ENCODE measurements around the gene ZNF212.

ZNF212 gene

DNA sequence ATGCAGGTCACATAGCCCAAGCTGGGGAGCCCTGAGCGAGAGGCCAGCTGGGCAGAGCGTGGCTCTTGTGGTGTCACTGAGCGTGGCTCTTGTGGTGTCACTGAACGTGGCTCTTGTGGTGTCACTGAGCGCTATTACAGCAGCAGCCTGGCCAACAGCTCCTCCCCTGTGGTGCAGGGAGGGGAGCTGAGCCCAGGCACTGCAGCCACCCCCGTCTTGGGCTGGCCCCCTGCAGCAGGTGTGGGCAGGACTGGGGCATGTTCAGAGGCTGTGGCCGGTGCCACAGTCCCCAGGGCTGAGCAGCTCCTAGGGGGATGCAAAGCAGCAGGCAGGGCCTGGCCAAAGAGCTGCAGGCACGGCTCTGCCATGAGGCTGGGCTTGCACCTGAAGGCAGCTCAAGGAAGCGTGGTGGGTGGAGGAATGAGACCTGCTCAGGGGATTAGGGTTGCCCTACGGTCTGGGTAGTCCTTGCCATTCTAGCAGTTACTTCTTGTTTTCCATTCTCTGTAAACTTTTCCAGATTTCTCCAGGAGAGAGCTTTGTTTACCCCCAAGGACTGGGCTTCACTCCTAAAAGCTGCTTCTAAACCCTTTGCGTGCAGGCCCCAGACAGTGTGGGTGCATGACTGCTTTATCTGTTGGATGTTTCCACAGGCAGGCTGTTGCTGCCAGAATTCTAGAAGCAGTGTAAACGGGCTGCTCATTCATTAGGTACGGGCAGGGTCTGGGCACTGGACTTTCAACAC lies 51.8 kb downstream of the ZNF212 start:
- TF ChIP-seq CTCF (IDR thresholded peaks at IDR 0.05; ENCODE audit: extremely low read depth, insufficient read depth, missing control alignments) = no peak
- in situ Hi-C loops (cut with MboI; ENCODE audit: low pct_unique_long_range_greater_than_20kb, low sequenced_read_pairs, unreplicated experiment) = no loop called here
- DNase-seq (ENCODE audit: low spot score) = no peak

DNA sequence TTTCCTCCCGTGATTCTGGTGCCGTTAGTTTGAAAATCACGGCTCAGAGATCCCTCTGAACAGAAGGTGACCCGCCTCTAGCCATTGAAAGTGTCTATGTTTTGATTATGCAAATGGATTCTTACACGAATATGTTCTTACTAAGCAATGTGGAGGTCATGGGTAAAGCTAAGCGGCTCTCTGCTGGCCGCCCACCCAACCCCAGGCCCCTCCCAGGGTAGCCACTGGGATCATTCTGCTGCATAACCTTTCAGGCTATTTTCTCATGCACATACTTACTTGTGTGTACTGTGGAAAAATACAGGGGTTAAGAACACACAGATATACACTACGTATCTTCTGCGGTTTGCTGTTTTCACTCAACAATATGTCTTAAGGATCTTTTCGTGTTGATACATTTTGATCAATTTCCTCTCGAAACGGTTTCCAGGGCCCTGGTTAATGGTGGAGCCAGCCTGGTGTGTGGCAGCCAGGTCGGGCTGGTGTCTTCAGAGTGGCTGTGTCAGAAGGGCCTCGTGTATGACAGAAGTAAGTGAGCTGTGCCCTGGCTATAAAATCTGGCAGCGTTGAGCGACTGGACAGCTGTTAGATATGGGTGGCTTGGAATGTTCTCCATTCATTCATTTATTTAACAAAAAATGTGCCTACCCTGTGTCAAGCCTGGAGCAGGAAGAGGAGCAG lies 52.5 kb downstream of the ZNF212 start:
- in situ Hi-C loops (cut with MboI; ENCODE audit: low pct_unique_long_range_greater_than_20kb, low sequenced_read_pairs, unreplicated experiment) = no loop called here
- no peak for TF ChIP-seq CTCF (IDR thresholded peaks at IDR 0.05; ENCODE audit: extremely low read depth, insufficient read depth, missing control alignments)
- DNase-seq (ENCODE audit: low spot score) = no peak

- no peak for TF ChIP-seq CTCF (IDR thresholded peaks at IDR 0.05; ENCODE audit: extremely low read depth, insufficient read depth, missing control alignments)
- in situ Hi-C loops (cut with MboI; ENCODE audit: low pct_unique_long_range_greater_than_20kb, low sequenced_read_pairs, unreplicated experiment) = no loop called here
- DNase-seq (ENCODE audit: low spot score) = no peak
Measured at GRCh38 chr7:149292462-149292823, 53.0 kb downstream of the ZNF212 start.

GRCh38 chr7:149293338-149293737 lies 53.9 kb downstream of the ZNF212 start:
- in situ Hi-C loops (cut with MboI; ENCODE audit: low pct_unique_long_range_greater_than_20kb, low sequenced_read_pairs, unreplicated experiment) = no loop called here
- no peak for DNase-seq (ENCODE audit: low spot score)
- no peak for TF ChIP-seq CTCF (IDR thresholded peaks at IDR 0.05; ENCODE audit: extremely low read depth, insufficient read depth, missing control alignments)

- TF ChIP-seq CTCF (IDR thresholded peaks at IDR 0.05; ENCODE audit: extremely low read depth, insufficient read depth, missing control alignments) = no peak
- in situ Hi-C loops (cut with MboI; ENCODE audit: low pct_unique_long_range_greater_than_20kb, low sequenced_read_pairs, unreplicated experiment) = no loop called here
- no peak for DNase-seq (ENCODE audit: low spot score)
Measured at GRCh38 chr7:149293946-149294633, 54.6 kb downstream of the ZNF212 start.

- in situ Hi-C loops (cut with MboI; ENCODE audit: low pct_unique_long_range_greater_than_20kb, low sequenced_read_pairs, unreplicated experiment) = no loop called here
- TF ChIP-seq CTCF (IDR thresholded peaks at IDR 0.05; ENCODE audit: extremely low read depth, insufficient read depth, missing control alignments) = no peak
- DNase-seq (ENCODE audit: low spot score) = no peak
Measured at GRCh38 chr7:149294634-149295480, 55.4 kb downstream of the ZNF212 start.

All from GM13977 (cell line).